Activated gamma-delta T cell treated with Interleukin-2 at 50 U/mL for 16 hours (primary cell): ENCODE measurements around the gene DNAJC4.

Source experiments
- DNase-seq: peaks from one replicate; pipeline ENCODE4 v3.0.0-alpha.2; 2020

The DNAJC4 gene

GRCh38 chr11:64208796-64209562 is 21.4 kb upstream of the DNAJC4 start:
- no peak for DNase-seq

GRCh38 chr11:64209563-64209843 is 20.8 kb upstream of the DNAJC4 start:
- no peak for DNase-seq

- DNase-seq = no peak
Observed at GRCh38 chr11:64210301-64211020, 19.9 kb upstream of the DNAJC4 start.

- no peak for DNase-seq
Observed at GRCh38 chr11:64211181-64211872, 19.0 kb upstream of the DNAJC4 start.

- DNase-seq = no peak
Observed at GRCh38 chr11:64216879-64217278, 13.5 kb upstream of the DNAJC4 start.

GRCh38 chr11:64218628-64219353 is 11.6 kb upstream of the DNAJC4 start:
- DNase-seq = no peak

GRCh38 chr11:64219354-64219684 is 11.0 kb upstream of the DNAJC4 start:
- DNase-seq = no peak

GRCh38 chr11:64219755-64220154 is 10.6 kb upstream of the DNAJC4 start:
- DNase-seq = no peak

GRCh38 chr11:64220271-64220670 is 10.1 kb upstream of the DNAJC4 start:
- DNase-seq = no peak

- no peak for DNase-seq
Observed at GRCh38 chr11:64220798-64221197, 9.6 kb upstream of the DNAJC4 start.

- DNase-seq = no peak
Observed at GRCh38 chr11:64222651-64223000, 7.7 kb upstream of the DNAJC4 start.

- no peak for DNase-seq
Observed at GRCh38 chr11:64223001-64223651, 7.2 kb upstream of the DNAJC4 start.

- no peak for DNase-seq
Observed at GRCh38 chr11:64224151-64224890, 6.0 kb upstream of the DNAJC4 start.

GRCh38 chr11:64224891-64225607 is 5.3 kb upstream of the DNAJC4 start:
- DNase-seq = no peak

- peak; percentile 93 for DNase-seq
Observed at GRCh38 chr11:64225608-64226506, 4.5 kb upstream of the DNAJC4 start, which contains the start of the genes NUDT22 and TRPT1. NUDT22 (plus strand) TSS chr11:64226274; CDS start chr11:64226653, 379 bp downstream. TRPT1 (minus strand) TSS chr11:64226186; CDS start chr11:64225860, 326 bp downstream.

GRCh38 chr11:64226507-64227051 is 3.8 kb upstream of the DNAJC4 start:
- peak; percentile 55 for DNase-seq

- DNase-seq = no peak
Observed at GRCh38 chr11:64227405-64227956, 2.9 kb upstream of the DNAJC4 start.

GRCh38 chr11:64229090-64229743 is 1.1 kb upstream of the DNAJC4 start:
- no peak for DNase-seq

GRCh38 chr11:64229744-64230170 is 591 bp upstream of the DNAJC4 start:
- no peak for DNase-seq
